ENCODE measurements around the gene SPHK2.

DNA sequence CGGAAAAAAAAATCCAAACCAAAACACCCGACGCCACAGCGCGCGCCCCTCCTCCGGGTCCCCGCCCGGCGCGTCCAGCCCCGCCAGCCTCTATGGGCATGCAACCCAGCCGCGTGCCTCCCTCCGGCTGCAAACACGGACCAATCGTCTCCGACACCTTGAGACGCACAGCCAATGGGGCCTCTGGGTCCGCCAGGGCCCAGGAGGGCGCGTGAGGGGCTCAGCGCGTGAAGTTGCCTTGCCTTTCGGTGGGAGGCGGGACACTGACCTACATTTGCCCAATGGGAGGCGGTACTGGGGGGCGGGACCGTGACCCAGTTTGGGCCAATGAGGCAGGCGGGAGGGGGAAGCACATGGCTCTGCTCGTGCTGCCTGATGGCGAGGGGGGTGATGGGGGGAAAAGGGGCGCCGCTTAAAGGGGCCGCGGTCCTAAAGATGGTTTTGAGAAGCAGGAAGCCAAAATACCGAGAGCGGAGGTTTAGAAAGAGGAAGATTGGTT, 18.2 kb downstream of the SPHK2 start:
- TF ChIP-seq, protein P1, sequence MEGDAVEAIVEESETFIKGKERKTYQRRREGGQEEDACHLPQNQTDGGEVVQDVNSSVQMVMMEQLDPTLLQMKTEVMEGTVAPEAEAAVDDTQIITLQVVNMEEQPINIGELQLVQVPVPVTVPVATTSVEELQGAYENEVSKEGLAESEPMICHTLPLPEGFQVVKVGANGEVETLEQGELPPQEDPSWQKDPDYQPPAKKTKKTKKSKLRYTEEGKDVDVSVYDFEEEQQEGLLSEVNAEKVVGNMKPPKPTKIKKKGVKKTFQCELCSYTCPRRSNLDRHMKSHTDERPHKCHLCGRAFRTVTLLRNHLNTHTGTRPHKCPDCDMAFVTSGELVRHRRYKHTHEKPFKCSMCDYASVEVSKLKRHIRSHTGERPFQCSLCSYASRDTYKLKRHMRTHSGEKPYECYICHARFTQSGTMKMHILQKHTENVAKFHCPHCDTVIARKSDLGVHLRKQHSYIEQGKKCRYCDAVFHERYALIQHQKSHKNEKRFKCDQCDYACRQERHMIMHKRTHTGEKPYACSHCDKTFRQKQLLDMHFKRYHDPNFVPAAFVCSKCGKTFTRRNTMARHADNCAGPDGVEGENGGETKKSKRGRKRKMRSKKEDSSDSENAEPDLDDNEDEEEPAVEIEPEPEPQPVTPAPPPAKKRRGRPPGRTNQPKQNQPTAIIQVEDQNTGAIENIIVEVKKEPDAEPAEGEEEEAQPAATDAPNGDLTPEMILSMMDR (conservative IDR thresholded peaks at IDR 0.05; ENCODE audit: low read depth, low read length): no peak
- TF ChIP-seq EZH2 (IDR thresholded peaks at IDR 0.05; ENCODE audit: borderline replicate concordance, low read depth, low read length, poor library complexity, severe bottlenecking): no peak
